Globus pallidus (tissue), 1 donor: ENCODE results near the gene MDGA2.
"Not testable (repeated sequence)": the region's sequence is repeated elsewhere in the genome, so short reads cannot be mapped to it uniquely, and the experiment has no call there.

Source experiments
- DNase-seq: peaks from one replicate; pipeline ENCODE4 v3.0.0-alpha.2; 2015; ENCODE audit warnings: low spot score

The MDGA2 gene

DNA sequence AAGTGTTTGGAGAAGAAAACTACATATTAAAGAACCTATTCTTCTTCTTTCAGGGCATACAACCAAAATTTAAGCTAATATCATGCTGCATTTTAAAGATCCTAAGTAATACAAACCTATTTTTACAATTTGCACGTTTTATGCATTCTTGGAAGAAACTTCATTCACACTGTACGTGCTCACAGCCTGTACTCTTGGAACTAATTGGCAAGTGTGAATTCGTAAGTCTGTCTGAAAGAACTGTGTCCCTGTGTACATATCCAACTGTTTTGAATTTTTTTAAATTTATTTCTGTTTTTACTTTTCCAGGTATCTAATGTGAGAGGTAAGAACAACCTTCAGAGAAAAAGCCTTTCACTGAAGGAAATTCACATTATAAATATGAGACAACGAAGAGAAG lies 347.0 kb downstream of the MDGA2 start:
- no peak for DNase-seq

DNA sequence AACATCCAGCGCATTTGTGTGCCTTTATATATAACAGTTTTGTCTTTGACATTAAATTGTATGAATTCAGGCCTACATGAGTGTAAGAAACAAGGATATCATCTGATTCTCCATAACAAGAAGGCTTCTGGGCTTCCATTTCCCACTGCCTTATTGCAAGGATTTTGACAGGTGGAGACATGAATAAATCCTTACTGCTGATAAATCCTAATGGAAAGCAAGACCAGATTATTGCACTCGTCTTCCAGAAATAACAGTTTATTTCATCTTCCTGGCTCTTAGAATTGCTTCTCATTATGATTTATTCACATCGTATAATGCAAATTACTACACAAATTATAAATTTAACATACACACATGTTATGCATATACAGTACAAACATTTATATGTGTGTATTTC lies 348.1 kb downstream of the MDGA2 start:
- DNase-seq, result no peak

DNA sequence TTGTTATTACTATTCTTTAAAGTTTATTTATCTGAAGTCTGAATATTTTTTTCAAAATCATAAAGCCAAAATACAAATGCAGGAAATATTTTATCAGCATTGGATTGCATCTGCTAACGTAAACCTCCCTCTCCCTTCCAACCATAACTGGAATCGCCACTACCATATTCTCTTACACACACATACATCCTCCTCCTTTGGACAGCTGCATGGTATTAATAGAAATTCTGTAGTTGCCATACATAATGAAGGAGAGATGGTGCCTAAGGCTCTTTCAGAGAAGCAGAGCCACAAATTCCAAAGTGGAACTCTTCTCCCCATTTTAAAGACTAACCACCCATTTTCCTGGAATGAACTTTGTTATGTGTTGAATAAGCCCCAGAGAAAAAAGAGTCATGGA lies 352.7 kb downstream of the MDGA2 start:
- no peak for DNase-seq

DNA sequence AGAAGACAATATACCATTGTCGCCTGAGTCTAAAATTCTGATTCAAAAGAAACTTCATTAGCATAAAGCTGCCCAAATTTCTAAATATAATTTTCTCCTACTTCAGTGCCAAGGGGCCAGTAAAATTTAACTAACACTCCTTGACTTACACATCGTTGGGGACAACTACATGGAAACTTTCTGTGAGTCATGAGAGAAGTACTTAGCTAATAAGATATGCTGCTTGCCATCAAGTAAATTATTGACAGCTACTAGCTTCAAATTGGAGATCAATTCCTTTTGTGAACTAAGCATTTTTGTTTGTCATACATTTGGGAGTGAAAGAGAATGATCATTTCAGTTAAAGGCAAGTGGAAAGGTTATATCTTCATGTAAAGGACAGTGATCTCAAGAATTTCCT lies 373.3 kb downstream of the MDGA2 start:
- DNase-seq, result no peak

DNA sequence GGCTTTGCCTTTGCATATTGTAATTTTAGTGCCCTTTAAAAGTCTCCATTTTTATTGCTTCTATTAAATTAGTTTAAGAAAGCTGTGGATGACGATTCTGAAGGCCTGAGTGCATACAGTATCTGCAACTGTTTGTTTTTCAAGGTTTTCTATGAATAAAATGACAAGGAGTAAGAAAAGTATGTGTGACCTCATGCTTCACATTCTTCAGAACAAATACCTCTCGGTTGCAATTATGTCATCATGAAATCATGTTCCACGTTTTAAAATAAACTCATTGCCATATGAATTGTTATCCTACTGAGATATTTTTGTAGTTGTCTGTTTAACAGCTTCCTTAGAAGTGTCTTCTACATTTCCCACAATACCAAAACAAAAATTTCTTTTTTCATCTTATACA lies 374.6 kb downstream of the MDGA2 start:
- DNase-seq, result no peak

DNA sequence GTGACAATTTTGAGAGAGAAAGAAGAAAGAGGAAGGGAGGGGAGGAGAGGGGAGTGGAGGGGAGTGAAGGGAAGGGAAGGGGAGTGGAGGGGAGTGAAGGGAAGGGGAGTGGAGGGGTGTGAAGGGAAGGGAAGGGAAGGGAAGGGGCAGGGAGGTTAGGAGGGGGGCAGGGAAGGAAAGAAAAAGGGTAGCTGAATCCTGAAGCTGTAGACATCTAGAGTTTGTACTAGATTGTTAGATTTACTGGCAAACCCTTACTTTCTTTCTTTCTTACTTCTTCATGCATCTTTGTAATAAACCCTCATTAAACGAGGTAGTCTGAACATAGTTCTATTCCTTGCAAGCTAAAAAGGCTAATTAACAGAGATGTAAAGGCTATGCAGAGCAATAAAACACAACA lies 378.0 kb downstream of the MDGA2 start:
- DNase-seq, result no peak

DNA sequence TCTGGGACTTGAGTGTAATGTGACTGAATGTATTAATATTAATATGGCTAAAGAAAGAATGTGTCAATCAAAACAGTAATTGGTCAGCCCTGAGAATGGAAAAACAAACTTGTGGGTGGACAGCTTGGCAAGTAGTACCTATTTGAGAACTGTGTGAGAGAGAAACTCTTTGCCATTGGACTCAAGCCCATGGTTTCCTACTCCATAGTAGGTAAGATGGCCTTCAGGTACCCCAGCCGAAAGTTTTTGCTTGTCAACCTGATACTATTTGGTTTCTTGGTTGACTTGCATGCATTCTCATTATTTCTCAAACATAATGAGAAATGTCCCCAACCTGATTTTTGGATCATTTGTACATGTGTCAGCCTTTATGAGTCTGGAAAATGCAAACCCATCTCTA lies 391.1 kb downstream of the MDGA2 start:
- no peak for DNase-seq

DNA sequence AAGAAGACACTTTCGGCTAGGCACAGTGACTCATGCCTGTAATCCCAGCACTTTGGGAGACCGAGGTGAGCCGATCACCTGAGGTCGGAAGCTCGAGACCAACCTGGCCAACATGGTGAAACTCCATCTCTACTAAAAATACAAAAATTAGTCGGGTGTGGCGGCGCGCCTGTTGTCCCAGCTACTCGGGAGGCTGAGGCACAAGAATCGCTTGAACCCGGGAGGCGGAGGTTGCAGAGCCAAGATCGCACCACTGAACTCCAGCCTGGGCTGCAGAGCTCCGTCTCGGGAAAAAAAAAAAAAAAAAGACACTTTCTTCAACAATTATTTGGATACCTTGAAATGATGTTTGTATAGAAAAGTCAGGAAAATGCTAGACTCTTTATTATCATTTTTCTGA lies 393.6 kb downstream of the MDGA2 start:
- not testable (repeated sequence) for DNase-seq

DNA sequence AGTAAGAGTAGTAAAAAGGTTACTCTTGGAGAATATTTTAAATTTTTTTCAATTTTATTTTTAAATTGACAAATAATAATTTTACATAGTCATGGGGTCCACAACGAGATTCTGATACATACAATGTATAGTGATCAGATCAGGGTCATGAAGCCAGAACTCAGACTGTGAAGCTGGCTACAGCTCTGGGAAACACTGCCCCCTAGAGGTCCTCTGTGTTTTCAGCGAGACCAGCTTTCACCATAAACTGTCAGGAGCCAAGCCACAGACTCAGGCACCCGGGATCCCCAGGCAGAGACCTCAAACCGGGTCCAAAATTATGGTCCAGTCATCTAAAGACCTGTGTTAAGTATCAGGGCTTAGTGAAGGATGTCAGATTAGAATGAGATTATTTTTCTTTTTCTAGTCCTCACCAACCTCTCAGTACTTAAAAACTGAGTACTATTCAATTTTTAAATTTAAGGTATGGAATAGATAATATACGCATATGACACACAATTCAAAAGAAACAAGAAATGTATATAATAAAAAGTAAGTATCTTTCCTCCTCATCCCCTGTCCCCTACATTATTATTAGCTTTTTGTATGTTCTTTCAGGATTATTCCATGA lies 397.1 kb downstream of the MDGA2 start:
- peak; percentile 67 for DNase-seq

DNA sequence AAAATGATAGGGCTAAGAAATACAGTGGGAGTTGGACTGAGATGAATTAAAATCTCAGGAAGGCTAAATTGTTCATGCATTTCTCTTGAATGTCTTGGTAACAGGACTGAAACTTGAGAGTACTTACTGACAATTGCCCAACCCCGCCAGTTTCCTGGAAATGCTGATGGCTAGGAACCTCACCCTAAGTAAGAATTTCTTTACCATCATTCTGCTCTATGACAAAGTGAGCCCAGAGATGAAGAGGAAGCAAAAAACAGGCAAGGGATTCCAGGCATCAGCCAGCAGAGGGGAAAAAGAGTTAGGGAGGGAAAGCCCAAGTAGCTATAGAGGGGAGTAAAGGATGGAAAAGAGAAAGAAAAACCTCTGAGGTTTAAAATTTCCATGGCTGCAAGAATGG lies 397.7 kb downstream of the MDGA2 start:
- DNase-seq, result no peak

DNA sequence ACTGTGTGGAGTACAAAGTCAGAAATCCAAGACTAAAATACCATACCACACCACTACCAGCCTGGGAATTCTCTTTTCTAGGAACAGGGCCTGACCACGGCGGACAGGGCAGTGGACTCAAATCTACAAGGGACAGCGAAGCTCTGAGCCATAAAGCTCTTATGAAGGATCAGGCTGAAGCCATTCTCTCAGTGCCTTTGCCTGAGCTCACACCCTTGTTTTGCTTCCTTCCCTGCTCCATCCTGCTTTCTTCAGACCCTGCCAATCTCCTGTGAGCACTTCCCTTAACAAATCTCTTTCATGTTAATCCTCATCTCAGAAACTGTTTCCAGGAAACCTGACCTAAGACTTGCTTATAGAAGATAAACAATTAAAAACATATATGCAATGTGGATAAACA lies 398.5 kb downstream of the MDGA2 start:
- no peak for DNase-seq

DNA sequence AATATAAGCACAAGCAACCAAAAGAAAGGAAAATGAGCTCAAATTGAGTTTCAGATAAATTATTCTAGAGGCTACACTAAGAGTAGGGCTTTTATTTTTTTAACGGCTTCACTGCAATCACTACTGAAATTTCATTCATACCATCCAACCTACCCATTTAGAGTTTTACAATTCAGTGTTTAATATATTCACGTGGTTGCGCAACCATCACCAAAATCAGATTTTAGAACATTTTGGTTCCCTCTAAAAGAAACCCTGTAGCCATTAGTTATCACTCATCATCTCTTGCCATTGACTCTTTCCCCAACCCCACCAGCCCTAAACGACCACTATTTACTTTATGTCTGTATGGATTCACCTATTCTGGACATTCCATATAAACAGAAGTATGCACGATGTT lies 401.5 kb downstream of the MDGA2 start:
- DNase-seq, result no peak

DNA sequence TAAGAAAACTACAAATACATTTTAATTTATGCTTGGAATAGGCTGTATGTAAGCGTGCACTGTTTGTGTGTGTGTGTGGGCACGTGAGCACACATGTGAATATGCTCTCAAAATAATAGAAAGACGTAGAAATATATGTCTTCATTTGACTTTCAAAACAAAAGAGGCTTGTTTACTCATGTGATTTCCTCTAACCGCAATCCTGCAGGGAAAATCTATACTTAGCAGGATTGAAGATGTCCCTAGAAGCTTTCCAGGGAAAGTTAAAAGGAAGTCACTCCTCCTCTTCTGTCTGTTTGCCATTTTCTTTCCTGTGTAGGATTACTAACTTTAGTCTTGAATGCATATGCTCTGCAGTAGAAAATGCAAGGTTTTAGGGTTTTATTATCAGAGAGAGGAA lies 404.7 kb downstream of the MDGA2 start:
- DNase-seq, result no peak

DNA sequence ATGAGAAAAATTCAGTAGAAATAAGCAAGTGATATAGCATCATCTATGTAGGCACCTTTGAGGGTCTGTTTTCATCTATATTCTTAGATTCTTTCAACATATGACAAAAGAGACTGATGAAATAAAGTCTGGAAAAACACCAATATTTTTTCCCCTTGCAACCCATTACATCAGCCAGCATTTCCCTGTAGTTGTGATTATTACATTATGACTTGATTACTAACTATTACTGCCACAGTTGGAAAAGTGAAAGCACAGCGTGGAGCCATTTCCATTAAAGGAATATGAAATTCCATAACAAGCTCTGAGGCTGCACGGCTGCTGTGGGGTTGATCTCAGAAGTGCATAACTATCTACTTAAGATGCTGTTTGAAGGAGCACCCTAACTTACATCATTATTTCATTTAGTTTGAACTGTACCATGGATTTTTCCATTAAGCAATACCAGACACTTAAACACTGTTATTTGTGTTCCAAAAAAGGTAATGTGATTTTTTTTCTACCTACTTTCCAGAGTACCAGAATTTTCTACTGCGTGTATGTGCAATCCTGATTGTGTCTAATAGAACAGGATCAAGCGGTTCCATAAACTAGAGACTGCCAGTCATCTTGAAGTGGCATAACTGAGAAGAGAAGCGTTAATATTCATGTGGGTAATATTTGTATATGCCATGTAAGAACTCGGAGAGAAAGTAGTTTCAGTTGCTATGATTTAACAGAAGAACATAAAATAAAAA lies 405.5 kb downstream of the MDGA2 start:
- no peak for DNase-seq

DNA sequence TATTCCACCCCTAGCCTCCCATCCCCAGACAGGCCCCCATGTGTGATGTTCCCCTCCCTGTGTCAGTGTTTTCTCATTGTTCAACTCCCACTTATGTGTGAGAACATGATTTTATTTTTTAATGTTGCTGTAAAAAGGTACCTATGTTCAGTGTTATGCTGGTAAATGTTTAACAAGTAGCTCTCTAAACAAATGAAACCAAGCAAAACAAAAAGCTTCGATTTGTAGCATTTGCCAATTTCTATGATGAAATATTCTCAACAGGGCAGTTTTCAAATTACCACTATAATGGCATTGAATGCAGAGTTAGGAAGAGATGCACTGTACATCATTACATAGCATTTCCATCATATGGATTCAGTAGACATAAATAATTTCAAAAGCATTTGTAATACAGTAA lies 410.6 kb downstream of the MDGA2 start:
- no peak for DNase-seq

DNA sequence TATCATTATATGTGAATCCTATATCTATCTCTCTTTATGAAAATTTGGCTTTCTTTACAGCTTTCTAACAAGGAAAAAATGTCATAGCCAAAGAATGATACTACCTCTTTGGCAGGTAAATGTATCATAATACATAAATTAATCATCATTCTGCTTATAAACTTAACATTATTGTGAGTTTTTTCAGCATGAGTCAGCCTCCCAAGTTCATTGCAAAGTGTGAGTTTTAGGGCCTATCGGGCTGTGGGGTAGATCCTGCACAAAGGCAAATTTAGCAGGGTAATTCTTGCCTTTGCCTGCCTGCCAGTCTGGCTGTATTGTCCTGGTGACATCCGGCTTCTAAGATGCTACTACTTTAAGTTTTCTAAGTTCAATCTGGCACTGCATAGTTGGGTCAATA lies 412.6 kb downstream of the MDGA2 start:
- no peak for DNase-seq

DNA sequence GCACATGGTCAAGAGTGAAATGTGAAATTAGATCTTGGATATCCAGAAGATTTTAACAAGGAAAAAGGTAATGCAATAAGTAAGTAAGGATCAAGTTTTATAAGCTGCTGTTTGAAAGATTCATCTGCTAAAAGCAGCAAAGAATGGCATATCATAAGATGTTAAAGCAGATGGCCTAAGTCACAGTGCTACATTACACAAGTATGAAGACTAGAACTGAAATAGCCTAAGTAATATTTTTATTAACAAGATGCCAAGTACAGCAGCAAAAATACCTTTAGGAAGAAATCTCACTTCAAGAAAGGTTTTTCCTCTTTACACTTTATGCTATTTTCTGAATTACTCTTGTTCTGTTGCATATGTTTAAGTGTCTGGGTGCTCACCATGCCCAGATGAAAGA lies 414.1 kb downstream of the MDGA2 start:
- no peak for DNase-seq

DNA sequence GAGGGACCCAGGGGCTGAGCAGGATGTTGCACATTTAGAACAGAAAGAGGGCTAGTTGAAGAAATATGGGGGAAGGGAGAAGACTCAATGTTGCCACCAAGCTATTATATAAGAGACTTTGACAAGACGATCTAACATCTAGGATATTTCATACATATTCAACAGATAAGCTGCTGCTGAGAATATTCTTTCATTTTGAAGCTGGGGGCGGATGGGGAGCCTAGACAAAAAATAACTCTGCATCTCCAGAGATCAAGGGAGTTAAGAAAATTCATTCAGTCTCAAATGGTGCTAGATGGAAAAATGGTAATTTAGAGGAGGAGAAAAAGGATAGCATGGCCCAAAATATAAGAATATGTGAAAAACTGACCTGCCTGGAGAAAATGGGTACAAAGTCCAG lies 415.6 kb downstream of the MDGA2 start:
- DNase-seq, result no peak

DNA sequence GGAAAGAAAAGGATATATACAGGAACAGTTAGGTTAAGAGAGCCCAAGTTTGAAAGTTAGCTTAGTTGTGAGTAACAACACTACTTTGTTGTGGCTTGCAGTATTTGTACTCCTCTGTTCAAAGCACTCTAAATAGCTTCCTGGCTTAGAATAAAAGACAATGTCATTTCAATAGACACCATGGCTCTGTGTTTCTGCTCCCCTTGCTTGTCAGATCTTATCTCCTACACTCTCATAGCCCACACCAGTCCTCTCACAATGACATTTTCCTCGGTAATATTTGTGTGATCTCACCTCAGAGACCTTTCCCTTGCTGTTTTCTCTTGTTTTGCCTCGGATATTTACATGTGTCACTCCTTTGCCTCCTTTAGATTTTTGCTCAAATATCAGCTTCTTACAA lies 418.4 kb downstream of the MDGA2 start:
- DNase-seq, result no peak

DNA sequence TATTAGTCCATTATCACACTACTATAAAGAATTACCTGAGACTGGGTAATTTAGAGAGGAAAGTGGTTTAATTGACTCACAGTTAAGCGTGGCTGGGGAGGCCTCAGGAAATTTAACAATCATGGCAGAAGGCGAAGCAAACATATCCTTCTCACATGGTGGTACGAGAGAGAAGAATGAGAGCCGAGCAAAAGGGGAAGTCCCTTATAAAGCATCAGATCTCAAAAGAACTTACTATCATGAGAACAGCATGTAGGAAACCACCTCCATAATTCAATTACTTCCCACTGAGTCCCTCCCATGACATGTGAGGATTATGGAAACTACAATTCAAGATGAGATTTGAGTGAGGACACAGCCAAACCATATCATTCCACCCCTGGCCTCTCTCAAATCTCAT lies 422.6 kb downstream of the MDGA2 start:
- no peak for DNase-seq

DNA sequence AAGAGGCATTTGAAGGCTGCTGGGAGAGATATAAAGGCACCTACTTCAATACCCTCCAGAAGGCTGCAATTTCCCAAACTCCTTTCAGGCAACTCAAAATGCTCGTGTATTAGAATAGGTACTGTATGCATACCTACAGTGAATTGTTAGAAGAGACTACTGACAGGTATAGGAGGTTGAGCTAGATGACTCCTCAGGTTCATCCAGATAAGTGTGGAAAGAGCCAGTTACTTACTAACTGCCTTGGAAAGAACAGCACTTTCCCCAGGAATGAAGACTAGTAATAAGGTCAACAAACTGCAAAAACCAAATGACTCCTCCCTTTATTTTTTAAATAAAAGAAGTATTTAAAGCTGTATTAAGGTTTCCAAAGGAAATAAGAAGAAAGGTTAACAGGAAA lies 429.0 kb downstream of the MDGA2 start:
- no peak for DNase-seq

DNA sequence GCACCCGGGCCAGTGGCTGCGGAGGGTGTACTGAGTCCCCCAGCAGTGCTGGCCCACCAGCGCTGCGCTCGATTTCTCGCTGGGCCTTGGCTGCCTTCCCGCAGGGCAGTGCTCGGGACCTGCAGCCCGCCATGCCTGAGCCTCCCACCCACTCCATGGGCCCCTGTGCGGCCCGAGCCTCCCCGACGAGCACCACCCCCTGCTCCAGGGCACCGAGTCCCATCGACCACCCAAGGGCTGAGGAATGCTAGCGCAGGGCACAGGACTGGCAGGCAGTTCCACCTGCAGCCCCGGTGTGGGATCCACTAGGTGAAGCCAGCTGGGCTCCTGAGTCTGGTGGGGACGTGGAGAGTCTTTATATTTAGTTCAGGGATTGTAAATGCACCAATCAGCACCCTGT lies 432.8 kb downstream of the MDGA2 start:
- not testable (repeated sequence) for DNase-seq

DNA sequence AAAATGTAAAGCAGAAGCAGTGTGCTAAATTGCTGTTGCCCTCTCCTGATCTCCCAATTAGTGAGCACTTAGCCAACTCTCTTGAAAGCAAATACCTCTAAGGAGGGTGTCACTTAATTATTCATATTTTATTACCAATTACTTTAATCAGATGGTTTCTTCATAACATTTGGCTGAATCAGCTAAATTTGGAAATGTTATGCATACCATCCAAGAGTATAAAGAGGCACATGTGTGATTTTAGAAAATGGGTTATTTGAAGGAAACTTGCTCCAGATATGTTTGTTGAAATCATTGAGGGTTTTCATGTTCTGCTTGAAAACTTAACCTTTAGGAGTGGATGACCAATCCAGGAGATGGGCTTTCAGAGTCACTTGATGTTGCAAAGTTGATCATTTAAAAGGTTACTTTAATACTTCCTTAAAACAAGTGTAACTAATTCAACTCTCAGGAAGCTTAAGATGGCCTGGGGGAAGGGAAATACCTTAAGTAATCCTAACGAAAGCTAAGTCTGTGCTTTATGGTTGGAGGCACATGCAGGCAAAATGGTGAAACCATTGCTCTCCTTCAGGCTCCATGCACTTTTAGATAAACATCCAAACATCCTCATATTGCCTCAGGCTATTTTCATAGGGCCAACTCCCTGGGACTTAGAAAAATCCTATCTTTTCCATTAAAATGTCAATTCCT lies 434.5 kb downstream of the MDGA2 start:
- no peak for DNase-seq

DNA sequence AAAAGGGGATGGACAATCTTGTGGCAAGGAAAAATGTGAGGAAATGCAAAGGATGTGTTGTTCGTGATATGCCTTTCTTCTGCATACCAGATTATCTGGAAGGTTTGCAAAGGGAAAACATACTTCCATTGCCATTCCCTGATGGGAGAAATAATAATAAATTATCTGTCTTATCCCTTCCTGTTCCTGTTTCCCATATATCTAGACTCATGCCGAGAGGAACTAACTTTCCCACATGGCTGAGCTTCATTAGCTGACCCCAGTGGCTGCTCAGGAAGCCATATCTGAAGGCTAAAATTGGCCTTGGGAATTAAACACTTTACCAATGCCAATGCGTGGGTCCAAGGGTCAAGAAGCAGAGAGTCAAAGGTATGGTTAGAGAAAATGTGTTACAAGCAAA lies 439.8 kb downstream of the MDGA2 start:
- DNase-seq, result no peak
